IMR-90 (cell line): ENCODE results near the gene STAT1. TPM values are rescaled to one million over a fixed set of nuclear protein-coding genes. Genes with fewer than 3 reads are reported as not detected.

Experiments
- ATAC-seq: fragments of 200-7000 bp; cut with Tn5 transposase; 2 replicates; pipeline ENCODE4 v1.9.1; 2020; ENCODE audit warnings: low read depth, mild to moderate bottlenecking, moderate library complexity
- BruUV-seq: library from RNA; stranded (reverse); fragments of 400-500 nt; replicated peaks from 2 replicates; lab custom pipeline; 2021; lab: Mats Ljungman, UMichigan
- CTCF ChIA-PET: fragments of 300-600 bp; formaldehyde crosslinking; extraction: SDS; loops from one replicate; lab custom pipeline; 2021; ENCODE audit warnings: antibody characterized with exemption; lab: Yijun Ruan, JAX
- POLR2A ChIA-PET: fragments of 300-600 bp; sonication (Branson Sonifier 250); formaldehyde crosslinking; loops from one replicate; lab custom pipeline; 2022; ENCODE audit warnings: antibody characterized with exemption; ENCODE audit not compliant: unreplicated experiment; lab: Charles Lee
- DNase-seq: peaks from one replicate; pipeline ENCODE4 v3.0.0; 2013
- H2AFZ ChIP-seq: replicated peaks from 2 replicates; pipeline ENCODE3; 2013; ENCODE audit warnings: low read length, mild to moderate bottlenecking; ENCODE audit not compliant: poor library complexity
- H2AK5ac ChIP-seq: 2 replicates; pipeline ENCODE4 v1.6.1; 2013; ENCODE audit warnings: low read depth, low read length, inconsistent platforms
- H2AK9ac ChIP-seq: replicated peaks from 2 replicates; pipeline ENCODE3; 2013; ENCODE audit warnings: mild to moderate bottlenecking, low read depth, low read length, moderate library complexity; ENCODE audit not compliant: poor library complexity
- H2BK120ac ChIP-seq: 2 replicates; pipeline ENCODE4 v1.6.1; 2013; ENCODE audit warnings: low read depth, low read length, inconsistent platforms
- H2BK15ac ChIP-seq: 3 replicates; pipeline ENCODE4 v1.6.1; 2013; ENCODE audit warnings: low read depth, low read length, inconsistent platforms
- H2BK20ac ChIP-seq: 2 replicates; pipeline ENCODE4 v1.6.1; 2013; ENCODE audit warnings: low read depth, mild to moderate bottlenecking, inconsistent platforms, low read length, moderate library complexity
- H2BK5ac ChIP-seq: 2 replicates; pipeline ENCODE4 v1.6.1; 2013; ENCODE audit warnings: mild to moderate bottlenecking, low read depth, low read length, inconsistent platforms; ENCODE audit not compliant: poor library complexity, severe bottlenecking
- H3K14ac ChIP-seq: replicated peaks from 2 replicates; pipeline ENCODE4 v1.6.1; 2013; ENCODE audit warnings: low read depth, low read length, inconsistent platforms
- H3K18ac ChIP-seq: 2 replicates; pipeline ENCODE4 v1.6.1; 2013; ENCODE audit warnings: low read depth, low read length, control low read depth
- H3K23ac ChIP-seq: 2 replicates; pipeline ENCODE4 v1.6.1; 2013; ENCODE audit warnings: low read depth, low read length, inconsistent platforms
- H3K27ac ChIP-seq: 2 replicates; pipeline ENCODE4 v1.5.1; 2013; ENCODE audit warnings: mild to moderate bottlenecking, control low read depth, low read length; ENCODE audit not compliant: insufficient read depth
- H3K27me3 ChIP-seq: 2 replicates; pipeline ENCODE4 v1.6.1; 2013; ENCODE audit warnings: low read length; ENCODE audit not compliant: control insufficient read depth, insufficient read depth
- H3K36me3 ChIP-seq: 2 replicates; pipeline ENCODE4 v1.6.1; 2013; ENCODE audit warnings: low read length, mixed read lengths; ENCODE audit not compliant: control insufficient read depth, insufficient read depth
- H3K4ac ChIP-seq: 2 replicates; pipeline ENCODE4 v1.6.1; 2013; ENCODE audit warnings: low read depth, low read length, inconsistent platforms
- H3K4me1 ChIP-seq: 2 replicates; pipeline ENCODE4 v1.6.1; 2013; ENCODE audit warnings: low read length, mixed read lengths; ENCODE audit not compliant: control insufficient read depth, insufficient read depth
- H3K4me2 ChIP-seq: 2 replicates; pipeline ENCODE4 v1.6.1; 2013; ENCODE audit warnings: low read depth, mild to moderate bottlenecking, control low read depth, low read length, moderate library complexity
- H3K4me3 ChIP-seq: 2 replicates; pipeline ENCODE4 v1.5.1; 2013; ENCODE audit warnings: low read depth, mild to moderate bottlenecking, control low read depth, low read length, moderate library complexity; ENCODE audit not compliant: insufficient read depth
- H3K56ac ChIP-seq: 2 replicates; pipeline ENCODE4 v1.6.1; 2013; ENCODE audit warnings: low read length, inconsistent platforms; ENCODE audit not compliant: insufficient read depth; ENCODE audit errors: extremely low read depth
- H3K79me1 ChIP-seq, 2 experiments: 2 replicates each; pipeline ENCODE4 v1.6.1; 2013; ENCODE audit warnings: low read length in 2 of 2, inconsistent platforms in 1 of 2, low read depth in 1 of 2
- H3K9ac ChIP-seq: 2 replicates; pipeline ENCODE4 v1.6.1; 2013; ENCODE audit warnings: low read depth, low read length, control low read depth
- H3K9me1 ChIP-seq: 2 replicates; pipeline ENCODE4 v1.6.1; 2013; ENCODE audit warnings: low read length, inconsistent platforms; ENCODE audit not compliant: insufficient read depth
- H3K9me3 ChIP-seq: 2 replicates; pipeline ENCODE4 v1.6.1; 2013; ENCODE audit warnings: low read length; ENCODE audit not compliant: control insufficient read depth, insufficient read depth
- H4K20me1 ChIP-seq: 2 replicates; pipeline ENCODE4 v1.6.1; 2013; ENCODE audit warnings: low read length, inconsistent platforms; ENCODE audit not compliant: insufficient read depth
- H4K5ac ChIP-seq: 2 replicates; pipeline ENCODE4 v1.6.1; 2013; ENCODE audit warnings: mild to moderate bottlenecking, low read depth, low read length, control low read depth
- H4K8ac ChIP-seq, 2 experiments: 2 replicates each; pipeline ENCODE4 v1.6.1; 2013; ENCODE audit warnings: low read depth in 2 of 2, low read length in 2 of 2, control low read depth in 1 of 2, inconsistent platforms in 1 of 2
- H4K91ac ChIP-seq: 2 replicates; pipeline ENCODE4 v1.6.1; 2013; ENCODE audit warnings: low read depth, low read length, inconsistent platforms; ENCODE audit not compliant: insufficient read depth
- FOS ChIP-seq: fragments of 150-350 bp; IDR thresholded peaks from 2 replicates; pipeline ENCODE4 v1.6.1; 2016; ENCODE audit warnings: low read depth, low read length
- MAFK ChIP-seq: IDR thresholded peaks from 2 replicates; pipeline ENCODE4 v1.6.1; 2012; ENCODE audit warnings: low read depth, low read length, improper control_type of control experiment
- MAZ ChIP-seq: IDR thresholded peaks from 2 replicates; pipeline ENCODE4 v1.6.1; 2012; ENCODE audit warnings: low read depth, mild to moderate bottlenecking, low read length, improper control_type of control experiment, moderate library complexity, borderline replicate concordance
- NFE2L2 ChIP-seq: fragments of 150-350 bp; IDR thresholded peaks from 2 replicates; pipeline ENCODE4 v1.6.1; 2016; ENCODE audit warnings: low read depth, mild to moderate bottlenecking, low read length
- RFX5 ChIP-seq: IDR thresholded peaks from 2 replicates; pipeline ENCODE4 v1.8.0; 2012; ENCODE audit warnings: low read depth, mild to moderate bottlenecking, low read length, moderate library complexity
- WGBS, 2 experiments: methylation state at CpG; one replicate each; pipeline versions ENCODE4 v1.1.5 to v1.1.7; 2013; ENCODE audit warnings: missing lambda C conversion rate in 2 of 2; ENCODE audit not compliant: insufficient read length in 1 of 2; ENCODE audit errors: extremely low coverage in 2 of 2; 5-methylcytosine and 5-hydroxymethylcytosine counted together
- dilution Hi-C: fragments of 300-500 bp; cut with HindIII; formaldehyde crosslinking; loops from one replicate; pipeline ENCODE4 v1.14.3; 2018; ENCODE audit warnings: low sequenced_read_pairs; ENCODE audit not compliant: unreplicated experiment
- in situ Hi-C: fragments of 300-500 bp; cut with MboI; formaldehyde crosslinking; loops from 3 replicates; pipeline ENCODE4 v1.14.3; 2019; ENCODE audit warnings: low sequenced_read_pairs, inconsistent platforms, mixed read lengths
- intact Hi-C: fragments of 100-400 bp; cut with micrococcal nuclease; formaldehyde crosslinking; loops from 2 replicates; pipeline ENCODE4 v1.10.0; 2022
- polyA plus RNA-seq, 3 experiments: library from polyadenylated mRNA; depleted of rRNA; stranded (reverse); fragments of >200 nt; gene quantifications; 2 replicates each; pipeline ENCODE4 v1.2.3, GENCODE V29; 2012; ENCODE audit warnings: low replicate concordance in 1 of 3
- total RNA-seq: library from RNA; depleted of rRNA; stranded (reverse); fragments of >200 nt; gene quantifications from 2 replicates; pipeline ENCODE4 v1.2.3, GENCODE V29; 2012
- TF ChIP-seq, protein P1 (sequence below): fragments of 150-350 bp; IDR thresholded peaks from 2 replicates; pipeline ENCODE4 v1.6.1; 2017; ENCODE audit warnings: mild to moderate bottlenecking, antibody characterized with exemption, low read length, low read depth

Gene STAT1
- total and polyA plus RNA-seq, 2 of the 4 experiments (the other 2 are of a cell fraction), result 43.2 to 67.9 TPM

DNA sequence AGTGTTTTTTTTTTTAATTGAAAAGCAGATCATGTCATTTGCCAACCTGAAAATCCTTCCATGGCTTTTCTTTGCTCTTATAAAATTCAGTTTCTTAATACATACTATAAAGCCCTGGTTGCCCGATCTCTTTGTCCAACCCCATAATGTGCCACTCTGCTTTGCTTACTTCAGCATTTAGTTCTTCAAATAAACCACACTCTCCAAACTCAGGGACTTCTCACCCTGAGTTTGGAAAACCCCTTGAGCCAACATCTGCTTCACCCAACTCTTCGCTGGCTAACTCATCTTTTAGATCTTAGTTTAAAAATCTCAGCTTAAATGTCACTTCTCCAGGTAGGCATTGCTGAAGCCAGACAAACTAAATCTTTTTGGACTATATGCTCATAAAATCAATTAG, 1.3 kb upstream of the STAT1 start:
- H3K23ac ChIP-seq, result no peak overlapping the region
- H2AK9ac ChIP-seq, result no peak overlapping the region
- peaks cover 12% of the 10 kb centered on the region for H3K4me1 ChIP-seq
- H3K27ac ChIP-seq, result no peak overlapping the region
- no peak overlapping the region for H4K5ac ChIP-seq
- no peak overlapping the region for H3K56ac ChIP-seq
- WGBS, 2 experiments, result 92% methylated on average over 1 of the region's 2 CpGs; no CpG with 5 or more reads in 1 of the 2 experiments
- no peak overlapping the region for H2AK5ac ChIP-seq
- H2BK20ac ChIP-seq, result 0 out of 2 replicates have a peak overlapping the region, but pooled peaks have one; percentile 1
- TF ChIP-seq, protein P1, sequence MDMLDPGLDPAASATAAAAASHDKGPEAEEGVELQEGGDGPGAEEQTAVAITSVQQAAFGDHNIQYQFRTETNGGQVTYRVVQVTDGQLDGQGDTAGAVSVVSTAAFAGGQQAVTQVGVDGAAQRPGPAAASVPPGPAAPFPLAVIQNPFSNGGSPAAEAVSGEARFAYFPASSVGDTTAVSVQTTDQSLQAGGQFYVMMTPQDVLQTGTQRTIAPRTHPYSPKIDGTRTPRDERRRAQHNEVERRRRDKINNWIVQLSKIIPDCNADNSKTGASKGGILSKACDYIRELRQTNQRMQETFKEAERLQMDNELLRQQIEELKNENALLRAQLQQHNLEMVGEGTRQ, result no peak
- TF ChIP-seq RFX5 (no peak), MAFK (0 out of 2 replicates have a peak, but pooled peaks have one; percentile 10), FOS (no peak), MAZ (no peak), NFE2L2 (no peak)
- H3K18ac ChIP-seq, result no peak overlapping the region
- no peak overlapping the region for H3K9ac ChIP-seq
- no peak for ATAC-seq
- no peaks in the 10 kb centered on the region for H3K27me3 ChIP-seq
- H3K14ac ChIP-seq, result 0 out of 2 replicates have a peak overlapping the region, but pooled peaks have one; percentile 97
- BruUV-seq, result no TSS peak
- peak overlapping the region; percentile 93; the same call in 1 of the 2 replicates for H3K4ac ChIP-seq
- CTCF ChIA-PET, result no interaction called here
- H3K9me1 ChIP-seq, result peaks cover 19% of the 10 kb centered on the region
- H2BK5ac ChIP-seq, result no peak overlapping the region
- peaks cover 15% of the 10 kb centered on the region; the same call in 1 of the 2 replicates for H4K20me1 ChIP-seq
- peaks cover 21 to 37% of the 10 kb centered on the region in 2 experiments for H3K79me1 ChIP-seq
- DNase-seq, result no peak
- no peak overlapping the region for H3K4me2 ChIP-seq
- intact Hi-C loops (no loop called here), in situ Hi-C loops (no loop called here), dilution Hi-C loops (no loop called here)
- no peak overlapping the region; the same call in 2 of the 3 replicates for H2BK15ac ChIP-seq
- H4K8ac ChIP-seq, result peak overlapping the region; percentile 97; a peak in 2 of 4 replicates
- no peak overlapping the region for H3K4me3 ChIP-seq
- no peak overlapping the region for H2AFZ ChIP-seq
- H4K91ac ChIP-seq, result no peak overlapping the region
- peaks cover 7% of the 10 kb centered on the region; the same call in 1 of the 2 replicates for H3K36me3 ChIP-seq
- H3K9me3 ChIP-seq, result no peaks in the 10 kb centered on the region
- POLR2A ChIA-PET, result no interaction called here
- H2BK120ac ChIP-seq, result peak overlapping the region; percentile 35
